Iris pigment epithelial cell (primary cell): ENCODE data around the gene STH.

ENCODE experiments used
- DNase-seq: peaks from one replicate; pipeline ENCODE4 v3.0.0-alpha.2; 2011; ENCODE audit warnings: low read depth

Gene STH

DNA sequence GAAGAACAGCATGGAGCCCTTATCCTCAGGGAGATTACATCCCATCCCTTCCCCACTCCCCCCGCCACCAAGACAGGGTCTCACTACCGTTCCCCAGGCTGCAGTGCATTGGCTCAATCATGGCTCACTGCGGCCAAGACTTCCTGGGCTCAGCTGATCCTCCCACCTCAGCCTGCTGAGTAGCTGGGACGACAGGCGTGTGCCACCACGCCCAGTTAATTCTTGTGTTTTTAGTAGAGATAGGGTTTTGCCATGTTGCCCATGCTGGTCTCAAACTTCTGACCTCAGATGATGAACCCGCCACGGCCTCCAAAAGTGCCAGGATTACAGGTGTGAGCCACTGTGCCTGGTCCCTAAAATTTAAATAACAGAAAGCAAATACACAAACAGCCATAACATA, 48.8 kb downstream of the STH start:
- DNase-seq: no peak
